ENCODE measurements around the gene FTL.

- no peak for TF ChIP-seq EP300 (IDR thresholded peaks at IDR 0.05)
- no peak for TF ChIP-seq CTCF (IDR thresholded peaks at IDR 0.05)
These were observed 40.0 kb downstream of the FTL start for GRCh38 chr19:49004964-49005614.
